HepG2 (cell line): ENCODE data around the gene ADM. TPM values are rescaled to one million over a fixed set of nuclear protein-coding genes. Genes with fewer than 3 reads are reported as not detected.

Source experiments
- FOXA1 ChIP-seq, 2 experiments: fragments of 450-650 bp in 1 of 2; sonication (generic) in 1 of 2; formaldehyde crosslinking in 1 of 2; IDR thresholded peaks; 2 replicates each; pipeline versions ENCODE4 v1.4.0 to v1.6.1; 2016 to 2020; ENCODE audit warnings: missing genetic modification reagents in 1 of 2
- FOXO1 ChIP-seq: sonication (generic); formaldehyde crosslinking; IDR thresholded peaks from 2 replicates; pipeline ENCODE4 v1.4.0; 2020; ENCODE audit warnings: missing genetic modification reagents
- GABPB1 ChIP-seq: IDR thresholded peaks from 2 replicates; pipeline ENCODE4 v1.6.1; 2016; ENCODE audit warnings: mild to moderate bottlenecking, missing genetic modification reagents, moderate library complexity, missing compliant biosample characterization
- HMG20A ChIP-seq: IDR thresholded peaks from 2 replicates; pipeline ENCODE4 v1.6.1; 2016; ENCODE audit warnings: borderline replicate concordance
- HNRNPL ChIP-seq: fragments of 200-400 bp; formaldehyde crosslinking; IDR thresholded peaks from 2 replicates; pipeline ENCODE4 v1.6.1; 2017; ENCODE audit warnings: mild to moderate bottlenecking, low read depth, low read length
- MXD1 ChIP-seq: sonication (generic); formaldehyde crosslinking; IDR thresholded peaks from 2 replicates; pipeline ENCODE4 v1.4.0; 2020; ENCODE audit warnings: mild to moderate bottlenecking, missing genetic modification reagents
- NONO ChIP-seq, 2 experiments: fragments of 450-650 bp in 1 of 2; sonication (generic) in 1 of 2; formaldehyde crosslinking in 1 of 2; IDR thresholded peaks in 1 of 2; conservative IDR thresholded peaks in 1 of 2; 2 replicates each; pipeline versions ENCODE4 v1.6.1 to v1.8.0; 2017 to 2022; ENCODE audit warnings: mild to moderate bottlenecking in 1 of 2, missing genetic modification reagents in 1 of 2, moderate library complexity in 1 of 2
- NPAS2 ChIP-seq: sonication (generic); formaldehyde crosslinking; IDR thresholded peaks from 2 replicates; pipeline ENCODE4 v1.8.0; 2022; ENCODE audit warnings: mild to moderate bottlenecking, missing genetic modification reagents, borderline replicate concordance
- RCOR2 ChIP-seq: IDR thresholded peaks from 2 replicates; pipeline ENCODE4 v1.6.1; 2016; ENCODE audit warnings: missing biosample characterization, missing genetic modification reagents
- SIN3A ChIP-seq: IDR thresholded peaks from 2 replicates; pipeline ENCODE4 v1.6.1; 2011; ENCODE audit warnings: low read depth, mild to moderate bottlenecking, control low read depth, low read length, borderline replicate concordance
- SMARCC2 ChIP-seq: fragments of 450-650 bp; IDR thresholded peaks from 2 replicates; pipeline ENCODE4 v1.6.1; 2017; ENCODE audit warnings: antibody characterized with exemption, mild to moderate bottlenecking
- STAG1 ChIP-seq: sonication (generic); formaldehyde crosslinking; IDR thresholded peaks from 2 replicates; pipeline ENCODE4 v1.4.0; 2020; ENCODE audit warnings: missing genetic modification reagents
- THAP11 ChIP-seq: IDR thresholded peaks from 2 replicates; pipeline ENCODE4 v1.6.1; 2016; ENCODE audit warnings: missing biosample characterization, missing genetic modification reagents
- ZC3H4 ChIP-seq: sonication (generic); formaldehyde crosslinking; IDR thresholded peaks from 2 replicates; pipeline ENCODE4 v1.4.0; 2020; ENCODE audit warnings: missing genetic modification reagents, borderline replicate concordance
- ZNF296 ChIP-seq: sonication (generic); formaldehyde crosslinking; conservative IDR thresholded peaks from 2 replicates; pipeline ENCODE4 v1.5.0; 2020; ENCODE audit warnings: mild to moderate bottlenecking, missing genetic modification reagents
- ZNF549 ChIP-seq: sonication (generic); formaldehyde crosslinking; IDR thresholded peaks from 2 replicates; pipeline ENCODE4 v1.5.0; 2020; ENCODE audit warnings: missing genetic modification reagents
- polyA plus RNA-seq, 8 experiments: library from polyadenylated mRNA; depleted of rRNA in 3 of 8; stranded (reverse) in 7 of 8; unstranded in 1 of 8; fragments of >200 nt; fragmentation: Illumina TruSeq in 4 of 8; extraction: Trizol in 4 of 8; gene quantifications; 2 replicates each; pipeline versions ENCODE4 v1.2.1 to v1.2.3, GENCODE V29; 2011 to 2016; ENCODE audit warnings: low read depth in 4 of 8, missing spikeins in 1 of 8, mixed read lengths in 1 of 8; ENCODE audit not compliant: insufficient read depth in 1 of 8
- total RNA-seq, 5 experiments: library from RNA; depleted of rRNA; stranded (reverse); fragments of >200 nt; fragmentation: Illumina TruSeq; extraction: Trizol; gene quantifications; 2 replicates each; pipeline ENCODE4 v1.2.3, GENCODE V29; 2016; ENCODE audit warnings: low read depth in 1 of 5
- TF ChIP-seq, protein P1 (sequence below): sonication (generic); formaldehyde crosslinking; IDR thresholded peaks from 2 replicates; pipeline ENCODE4 v1.4.0; 2020; ENCODE audit warnings: missing genetic modification reagents, borderline replicate concordance
- TF ChIP-seq, protein P2 (sequence below): sonication (generic); formaldehyde crosslinking; IDR thresholded peaks from 2 replicates; pipeline ENCODE4 v1.8.0; 2023; ENCODE audit warnings: mild to moderate bottlenecking, missing genetic modification reagents
- TF ChIP-seq, protein P3 (sequence below): sonication (generic); formaldehyde crosslinking; IDR thresholded peaks from 2 replicates; pipeline ENCODE4 v1.4.0; 2020; ENCODE audit warnings: mild to moderate bottlenecking, low read depth, missing genetic modification reagents
- TF ChIP-seq, protein P4 (sequence below): fragments of 450-650 bp; IDR thresholded peaks from 2 replicates; pipeline ENCODE4 v1.6.1; 2017

The ADM gene
- total and polyA plus RNA-seq, 2 of the 13 experiments (the other 11 are each of a cell fraction or from before 2014, with no cell fraction given) = 10.7 to 26.1 TPM

GRCh38 chr11:10302744-10303557, 1.9 kb upstream of the ADM start (continued):
- TF ChIP-seq, protein P1, sequence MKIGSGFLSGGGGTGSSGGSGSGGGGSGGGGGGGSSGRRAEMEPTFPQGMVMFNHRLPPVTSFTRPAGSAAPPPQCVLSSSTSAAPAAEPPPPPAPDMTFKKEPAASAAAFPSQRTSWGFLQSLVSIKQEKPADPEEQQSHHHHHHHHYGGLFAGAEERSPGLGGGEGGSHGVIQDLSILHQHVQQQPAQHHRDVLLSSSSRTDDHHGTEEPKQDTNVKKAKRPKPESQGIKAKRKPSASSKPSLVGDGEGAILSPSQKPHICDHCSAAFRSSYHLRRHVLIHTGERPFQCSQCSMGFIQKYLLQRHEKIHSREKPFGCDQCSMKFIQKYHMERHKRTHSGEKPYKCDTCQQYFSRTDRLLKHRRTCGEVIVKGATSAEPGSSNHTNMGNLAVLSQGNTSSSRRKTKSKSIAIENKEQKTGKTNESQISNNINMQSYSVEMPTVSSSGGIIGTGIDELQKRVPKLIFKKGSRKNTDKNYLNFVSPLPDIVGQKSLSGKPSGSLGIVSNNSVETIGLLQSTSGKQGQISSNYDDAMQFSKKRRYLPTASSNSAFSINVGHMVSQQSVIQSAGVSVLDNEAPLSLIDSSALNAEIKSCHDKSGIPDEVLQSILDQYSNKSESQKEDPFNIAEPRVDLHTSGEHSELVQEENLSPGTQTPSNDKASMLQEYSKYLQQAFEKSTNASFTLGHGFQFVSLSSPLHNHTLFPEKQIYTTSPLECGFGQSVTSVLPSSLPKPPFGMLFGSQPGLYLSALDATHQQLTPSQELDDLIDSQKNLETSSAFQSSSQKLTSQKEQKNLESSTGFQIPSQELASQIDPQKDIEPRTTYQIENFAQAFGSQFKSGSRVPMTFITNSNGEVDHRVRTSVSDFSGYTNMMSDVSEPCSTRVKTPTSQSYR (CRISPR knock-in tag) = no peak; the same call in 1 of the 2 replicates
- TF ChIP-seq THAP11 (CRISPR knock-in tag) = peak; percentile 48; the same call in 1 of the 2 replicates
- no peak for TF ChIP-seq MXD1 (CRISPR knock-in tag)
- no peak for TF ChIP-seq NONO (IDR thresholded peaks at IDR 0.05)
- TF ChIP-seq NONO (CRISPR knock-in tag; conservative IDR thresholded peaks at IDR 0.05) = peak; percentile 85
- TF ChIP-seq SIN3A = 0 out of 2 replicates have a peak, but pooled peaks have one; percentile 14
- TF ChIP-seq ZNF296 (CRISPR knock-in tag) = 0 out of 2 replicates have a peak, but pooled peaks have one; percentile 48
- 0 out of 2 replicates have a peak, but pooled peaks have one; percentile 30 for TF ChIP-seq ZC3H4 (CRISPR knock-in tag)
- no peak for TF ChIP-seq SMARCC2
- TF ChIP-seq HMG20A = 0 out of 2 replicates have a peak, but pooled peaks have one; percentile 14
- TF ChIP-seq, protein P2, sequence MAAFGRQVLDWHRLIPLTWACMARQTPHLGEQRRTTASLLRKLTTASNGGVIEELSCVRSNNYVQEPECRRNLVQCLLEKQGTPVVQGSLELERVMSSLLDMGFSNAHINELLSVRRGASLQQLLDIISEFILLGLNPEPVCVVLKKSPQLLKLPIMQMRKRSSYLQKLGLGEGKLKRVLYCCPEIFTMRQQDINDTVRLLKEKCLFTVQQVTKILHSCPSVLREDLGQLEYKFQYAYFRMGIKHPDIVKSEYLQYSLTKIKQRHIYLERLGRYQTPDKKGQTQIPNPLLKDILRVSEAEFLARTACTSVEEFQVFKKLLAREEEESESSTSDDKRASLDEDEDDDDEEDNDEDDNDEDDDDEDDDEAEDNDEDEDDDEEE = no peak
- TF ChIP-seq FOXA1 (IDR thresholded peaks at IDR 0.05) = no peak
- TF ChIP-seq FOXA1 (CRISPR knock-in tag; IDR thresholded peaks at IDR 0.05) = 0 out of 2 replicates have a peak, but pooled peaks have one; percentile 3
- TF ChIP-seq, protein P3, sequence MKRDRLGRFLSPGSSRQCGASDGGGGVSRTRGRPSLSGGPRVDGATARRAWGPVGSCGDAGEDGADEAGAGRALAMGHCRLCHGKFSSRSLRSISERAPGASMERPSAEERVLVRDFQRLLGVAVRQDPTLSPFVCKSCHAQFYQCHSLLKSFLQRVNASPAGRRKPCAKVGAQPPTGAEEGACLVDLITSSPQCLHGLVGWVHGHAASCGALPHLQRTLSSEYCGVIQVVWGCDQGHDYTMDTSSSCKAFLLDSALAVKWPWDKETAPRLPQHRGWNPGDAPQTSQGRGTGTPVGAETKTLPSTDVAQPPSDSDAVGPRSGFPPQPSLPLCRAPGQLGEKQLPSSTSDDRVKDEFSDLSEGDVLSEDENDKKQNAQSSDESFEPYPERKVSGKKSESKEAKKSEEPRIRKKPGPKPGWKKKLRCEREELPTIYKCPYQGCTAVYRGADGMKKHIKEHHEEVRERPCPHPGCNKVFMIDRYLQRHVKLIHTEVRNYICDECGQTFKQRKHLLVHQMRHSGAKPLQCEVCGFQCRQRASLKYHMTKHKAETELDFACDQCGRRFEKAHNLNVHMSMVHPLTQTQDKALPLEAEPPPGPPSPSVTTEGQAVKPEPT (CRISPR knock-in tag) = peak; percentile 44; the same call in 1 of the 2 replicates
- peak; percentile 32; the same call in 1 of the 2 replicates for TF ChIP-seq STAG1 (CRISPR knock-in tag)
- 0 out of 2 replicates have a peak, but pooled peaks have one; percentile 69 for TF ChIP-seq NPAS2 (CRISPR knock-in tag)
- peak; percentile 72; the same call in 1 of the 2 replicates for TF ChIP-seq HNRNPL
- 0 out of 2 replicates have a peak, but pooled peaks have one; percentile 31 for TF ChIP-seq RCOR2 (CRISPR knock-in tag)
- peak; percentile 95 for TF ChIP-seq ZNF549 (CRISPR knock-in tag)
- TF ChIP-seq, protein P4, sequence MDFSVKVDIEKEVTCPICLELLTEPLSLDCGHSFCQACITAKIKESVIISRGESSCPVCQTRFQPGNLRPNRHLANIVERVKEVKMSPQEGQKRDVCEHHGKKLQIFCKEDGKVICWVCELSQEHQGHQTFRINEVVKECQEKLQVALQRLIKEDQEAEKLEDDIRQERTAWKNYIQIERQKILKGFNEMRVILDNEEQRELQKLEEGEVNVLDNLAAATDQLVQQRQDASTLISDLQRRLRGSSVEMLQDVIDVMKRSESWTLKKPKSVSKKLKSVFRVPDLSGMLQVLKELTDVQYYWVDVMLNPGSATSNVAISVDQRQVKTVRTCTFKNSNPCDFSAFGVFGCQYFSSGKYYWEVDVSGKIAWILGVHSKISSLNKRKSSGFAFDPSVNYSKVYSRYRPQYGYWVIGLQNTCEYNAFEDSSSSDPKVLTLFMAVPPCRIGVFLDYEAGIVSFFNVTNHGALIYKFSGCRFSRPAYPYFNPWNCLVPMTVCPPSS = no peak
- peak; percentile 34; the same call in 1 of the 2 replicates for TF ChIP-seq FOXO1 (CRISPR knock-in tag)
- peak; percentile 54; the same call in 1 of the 2 replicates for TF ChIP-seq GABPB1 (CRISPR knock-in tag)
